HG03103 (cell line): Measurements from ENCODE around the gene TOR1A.

Experiments
- ATAC-seq: cut with Tn5 transposase; IDR thresholded peaks from one replicate; pipeline ENCODE4 v1.9.1; 2021; ENCODE audit warnings: low read depth; ENCODE audit not compliant: unreplicated experiment

Gene TOR1A

GRCh38 chr9:129853614-129854013, 29.7 kb upstream of the TOR1A start:
- ATAC-seq = no peak

- ATAC-seq = no peak
These were observed 28.6 kb upstream of the TOR1A start for GRCh38 chr9:129852579-129852978.

GRCh38 chr9:129851821-129852220, 27.9 kb upstream of the TOR1A start:
- no peak for ATAC-seq

GRCh38 chr9:129850821-129851550, 27.1 kb upstream of the TOR1A start:
- no peak for ATAC-seq

GRCh38 chr9:129849901-129850300, 26.0 kb upstream of the TOR1A start:
- no peak for ATAC-seq

GRCh38 chr9:129848712-129849441, 24.9 kb upstream of the TOR1A start:
- ATAC-seq = no peak

GRCh38 chr9:129845373-129845772, 21.4 kb upstream of the TOR1A start:
- no peak for ATAC-seq

GRCh38 chr9:129841071-129841470, 17.1 kb upstream of the TOR1A start:
- ATAC-seq = no peak

- ATAC-seq = no peak
These were observed 16.1 kb upstream of the TOR1A start for GRCh38 chr9:129840034-129840433.

GRCh38 chr9:129839324-129840023, 15.5 kb upstream of the TOR1A start:
- no peak for ATAC-seq

- ATAC-seq = no peak
These were observed 14.8 kb upstream of the TOR1A start for GRCh38 chr9:129838707-129839259.

- no peak for ATAC-seq
These were observed 12.5 kb upstream of the TOR1A start for GRCh38 chr9:129836311-129837007.

GRCh38 chr9:129835860-129836223, 11.9 kb upstream of the TOR1A start:
- ATAC-seq = no peak

- peak; percentile 92 for ATAC-seq
These were observed 11.4 kb upstream of the TOR1A start, which contains the start of the genes C9orf78 and USP20 for GRCh38 chr9:129835128-129835859. TSS of gene C9orf78 (minus strand) at chr9:129835275. CDS start at chr9:129835221, 54 bp downstream. TSS of gene USP20 (plus strand) at chr9:129835458. CDS start at chr9:129852556, 17,098 bp downstream.

GRCh38 chr9:129834489-129835127, 10.7 kb upstream of the TOR1A start:
- ATAC-seq = peak; percentile 7

GRCh38 chr9:129832982-129833381, 9.0 kb upstream of the TOR1A start:
- no peak for ATAC-seq

GRCh38 chr9:129828969-129829368, 5.0 kb upstream of the TOR1A start:
- ATAC-seq = no peak

- no peak for ATAC-seq
These were observed 4.1 kb upstream of the TOR1A start for GRCh38 chr9:129828051-129828450.

- no peak for ATAC-seq
These were observed 2.8 kb upstream of the TOR1A start for GRCh38 chr9:129826759-129827158.
